ACHN (cell line): Measurements from ENCODE around the gene FTO.

Experiments
- DNase-seq: peaks from one replicate; pipeline ENCODE4 v3.0.0-alpha.2; 2015
- in situ Hi-C: cut with HindIII; loops from 2 replicates; pipeline ENCODE4 v1.10.0; 2017; ENCODE audit warnings: low sequenced_read_pairs, low pct_ligation_motif_present, low pct_unique_long_range_greater_than_20kb

The FTO gene

DNA sequence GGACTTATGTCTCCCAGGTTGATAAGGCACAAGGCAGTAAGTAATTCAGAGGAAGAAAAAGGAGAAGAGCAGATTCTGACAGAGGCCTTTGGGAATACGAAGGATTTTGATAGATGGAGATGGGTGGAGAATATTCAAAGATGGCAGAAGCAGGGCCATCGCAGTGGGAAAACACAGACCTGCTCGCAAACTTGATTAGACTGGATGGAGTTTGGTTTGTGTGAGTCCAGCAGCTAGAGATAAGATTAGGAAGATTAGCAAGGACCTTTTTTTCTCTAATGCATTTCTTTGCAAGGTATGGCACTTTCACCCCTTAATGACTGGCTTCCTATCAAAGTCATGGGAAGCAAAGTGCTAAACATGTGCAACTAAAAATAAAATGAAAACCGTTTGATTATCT lies 196.7 kb downstream of the FTO start:
- DNase-seq: no peak
- in situ Hi-C loops: no loop called here

DNA sequence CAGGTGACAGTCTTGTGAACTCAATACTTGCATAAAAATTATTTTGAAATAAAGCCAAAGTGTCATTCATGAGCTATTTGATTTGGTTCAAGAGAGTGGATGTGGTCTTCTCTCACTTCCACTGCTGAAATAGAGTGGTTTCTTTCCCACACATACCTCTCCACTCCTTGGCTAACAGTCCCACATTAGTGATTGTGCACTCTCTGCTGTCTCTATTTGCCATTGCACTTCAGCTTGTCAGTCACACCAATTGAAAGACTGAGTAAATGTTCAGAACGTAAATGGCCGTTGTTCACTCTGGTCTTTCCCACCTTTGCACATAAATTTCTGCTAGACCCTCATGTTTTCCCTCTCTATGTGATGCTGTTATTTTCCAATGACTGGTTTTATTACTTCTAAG lies 197.5 kb downstream of the FTO start:
- in situ Hi-C loops: no loop called here

DNA sequence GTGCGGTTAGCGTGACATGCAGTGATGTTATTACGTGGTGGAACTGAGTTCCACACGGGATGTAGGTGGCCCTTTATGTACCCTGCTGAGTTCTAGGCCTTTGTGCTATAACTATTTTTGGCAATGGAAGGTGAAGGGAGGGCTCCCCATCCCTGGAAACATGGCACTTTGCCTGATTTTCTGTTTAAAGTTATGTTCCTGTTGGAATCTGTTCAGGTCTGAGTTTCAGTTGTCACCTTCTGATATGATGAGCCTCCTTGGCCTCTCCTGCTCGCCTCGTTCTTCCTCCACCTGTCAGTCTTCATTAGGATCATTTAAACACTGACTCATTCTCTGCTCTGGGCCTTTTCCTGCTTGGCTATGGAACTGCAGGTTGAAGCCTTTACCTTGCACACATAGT lies 200.6 kb downstream of the FTO start:
- in situ Hi-C loops: no loop called here

More for the DNA sequence above, 197.5 kb downstream of the FTO start:
- DNase-seq: no peak

DNA sequence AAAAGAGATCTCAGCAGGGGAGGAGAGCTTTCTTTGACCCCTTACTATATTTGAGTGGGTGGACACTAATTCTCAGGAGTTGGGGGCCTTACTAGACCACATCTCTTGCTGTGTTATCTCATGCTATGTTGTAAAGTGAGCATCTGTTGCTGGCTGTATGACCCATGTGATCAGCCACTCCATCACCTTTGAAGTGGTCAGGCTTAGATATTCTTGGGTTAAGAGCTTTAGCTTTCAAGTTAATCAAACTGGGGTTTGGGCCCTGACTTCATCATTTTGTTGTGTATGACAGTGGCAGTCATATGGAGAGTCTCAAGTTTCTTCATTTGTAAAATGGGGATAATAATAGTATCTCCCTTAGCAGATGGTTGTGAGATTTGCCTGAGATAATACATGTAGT lies 201.1 kb downstream of the FTO start:
- in situ Hi-C loops: no loop called here
- DNase-seq: no peak

More for the DNA sequence above, 200.6 kb downstream of the FTO start:
- DNase-seq: no peak

DNA sequence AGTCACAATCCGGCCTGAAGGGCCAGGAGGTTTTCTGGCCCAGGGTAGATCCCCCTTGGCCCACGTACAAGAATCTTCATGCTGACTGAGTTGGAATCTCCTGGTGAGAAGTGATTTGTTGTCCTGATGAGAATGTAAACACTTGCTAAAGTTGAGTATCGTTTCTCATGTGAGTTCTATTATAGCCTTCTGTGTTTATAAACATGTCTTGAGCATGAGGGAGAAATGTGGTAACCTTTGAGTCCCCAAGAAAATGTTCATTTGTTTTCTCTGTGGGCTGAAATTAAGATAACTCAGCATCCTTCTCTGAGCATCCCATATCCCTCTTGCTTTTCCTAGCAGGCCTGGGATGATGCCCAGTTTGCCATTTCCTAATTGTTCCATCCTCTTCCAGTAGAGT lies 204.8 kb downstream of the FTO start:
- in situ Hi-C loops: no loop called here
- no peak for DNase-seq

DNA sequence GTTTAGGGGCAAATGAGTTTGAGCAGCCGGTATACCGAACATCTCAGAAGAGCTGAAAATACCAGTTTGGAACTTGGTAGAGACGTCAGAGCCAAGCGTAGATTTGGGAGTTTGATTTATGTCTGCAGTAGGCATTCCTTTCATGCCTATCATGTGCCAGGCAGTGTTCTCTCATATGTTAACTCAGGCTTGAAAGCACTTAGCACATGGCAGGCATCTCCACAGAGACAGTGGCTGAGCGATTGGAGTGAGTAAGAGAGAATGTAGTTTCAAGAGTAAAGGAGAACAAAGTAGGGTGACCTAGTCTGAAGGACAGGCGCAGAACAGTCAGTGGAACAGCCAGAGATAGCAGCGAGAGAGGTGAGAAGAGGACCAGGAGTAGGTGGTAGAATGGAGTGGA lies 207.0 kb downstream of the FTO start:
- no peak for DNase-seq
- in situ Hi-C loops: no loop called here

DNA sequence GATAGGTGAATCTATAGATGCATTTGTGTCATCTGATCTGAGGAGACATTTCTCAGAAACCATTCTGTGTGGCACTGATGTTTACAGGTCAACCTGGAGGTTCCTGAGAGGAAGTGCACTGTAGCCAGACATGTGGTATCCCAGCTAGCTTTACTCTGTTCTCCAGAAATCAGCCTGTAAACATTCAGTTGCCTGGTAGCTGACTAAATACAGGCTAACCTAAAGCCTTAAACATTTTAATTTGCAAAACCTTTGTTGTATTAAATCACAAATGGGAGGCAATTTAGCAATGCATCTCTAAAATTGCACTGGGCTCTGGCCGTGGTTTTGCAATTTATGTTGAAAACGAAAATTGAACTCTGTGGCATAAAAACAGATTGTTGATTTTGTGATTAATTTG lies 207.6 kb downstream of the FTO start:
- no peak for DNase-seq
- in situ Hi-C loops: no loop called here

DNA sequence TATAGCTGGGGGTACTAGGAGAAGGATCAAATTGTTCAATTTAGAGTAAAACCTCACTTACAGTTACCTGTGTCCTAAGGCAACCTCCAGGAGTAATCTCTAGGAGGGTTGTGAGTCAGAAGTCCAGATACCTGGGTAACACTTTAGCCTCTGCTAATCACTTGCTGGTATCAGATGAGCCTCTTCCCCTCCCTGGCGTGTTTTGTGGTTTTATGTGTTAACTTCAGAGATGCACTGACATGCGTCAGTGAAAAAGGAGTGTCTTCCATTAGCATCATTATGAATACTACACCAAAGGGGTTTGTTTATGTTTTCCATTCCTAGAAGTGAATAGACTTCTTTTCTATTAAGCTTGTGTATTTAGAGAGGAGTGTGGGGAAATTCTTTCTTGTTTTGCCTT lies 208.2 kb downstream of the FTO start:
- in situ Hi-C loops: no loop called here
- DNase-seq: no peak

DNA sequence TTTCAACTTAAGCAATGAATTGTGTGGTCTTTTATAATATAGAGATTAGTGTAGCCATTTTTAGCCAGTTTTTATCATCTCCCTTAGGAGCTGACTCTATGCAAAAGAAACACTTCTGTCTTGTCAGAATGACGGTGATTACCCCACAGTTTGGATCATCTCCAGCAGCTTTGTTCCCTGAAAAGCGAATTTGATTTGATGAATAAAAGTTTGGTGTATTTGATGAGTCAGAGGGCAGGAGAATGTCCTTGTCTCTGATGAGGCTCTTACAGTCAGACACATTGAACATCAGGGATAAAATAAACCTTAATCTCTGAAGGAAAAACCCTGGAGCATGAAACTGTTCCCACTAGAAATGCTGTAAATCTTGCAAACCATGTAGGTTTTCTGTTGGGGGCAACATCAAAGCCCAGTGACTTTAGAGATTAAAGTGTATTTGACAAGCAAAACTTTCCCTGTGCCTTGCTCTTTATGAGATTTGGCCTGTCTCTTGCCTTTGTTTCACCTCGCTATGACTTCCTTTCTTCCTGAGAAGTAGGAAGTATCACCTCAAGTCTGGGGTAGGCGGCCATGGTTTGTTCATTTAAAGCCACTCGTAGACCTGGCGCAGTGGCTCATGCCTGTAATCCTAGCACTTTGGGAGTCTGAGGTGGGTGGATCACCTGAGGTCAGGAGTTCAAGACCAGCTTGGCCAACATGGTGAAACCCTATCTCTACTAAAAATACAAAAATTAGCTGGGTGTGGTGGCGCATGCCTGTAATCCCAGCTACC lies 209.3 kb downstream of the FTO start:
- in situ Hi-C loops: no loop called here
- DNase-seq: no peak

DNA sequence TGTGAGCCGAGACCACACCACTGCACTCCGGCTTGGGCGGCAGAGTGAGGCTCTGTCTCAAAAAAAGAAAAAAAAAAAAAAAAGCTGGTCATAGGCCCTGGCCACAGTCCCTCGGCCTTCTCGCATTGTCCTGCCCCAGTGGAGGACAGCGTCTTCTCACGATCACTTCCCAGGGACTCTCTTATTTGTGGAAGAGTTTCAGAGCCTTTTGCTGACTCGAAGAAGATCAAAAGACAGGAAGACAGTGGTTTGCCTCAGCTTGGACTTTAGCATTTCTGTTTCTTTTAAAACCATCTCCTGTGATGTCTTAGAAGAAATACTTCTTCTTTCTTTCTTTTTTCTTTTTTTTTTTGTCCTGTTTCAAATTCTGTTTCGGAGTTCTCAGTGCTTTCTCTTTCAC lies 210.0 kb downstream of the FTO start:
- in situ Hi-C loops: no loop called here
- DNase-seq: no peak

DNA sequence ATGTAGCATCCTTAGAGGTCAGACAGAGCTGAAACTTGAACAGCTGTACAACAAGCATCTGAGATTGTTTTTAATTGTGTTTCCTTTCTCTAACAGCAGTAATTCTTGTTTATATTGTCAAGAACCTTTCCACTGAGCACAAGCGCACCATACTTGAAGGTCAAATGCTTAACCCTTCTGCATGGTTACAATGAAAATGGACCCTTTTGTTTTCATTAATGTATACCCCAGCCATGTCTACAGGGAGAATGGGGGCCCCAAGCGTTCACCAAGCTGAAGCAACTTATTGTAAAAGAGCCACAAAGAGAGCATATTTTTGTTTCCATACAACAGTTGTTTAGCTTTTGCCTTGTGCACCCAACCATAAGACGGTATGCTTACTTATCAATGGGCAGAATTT lies 210.8 kb downstream of the FTO start:
- DNase-seq: no peak
- in situ Hi-C loops: no loop called here

DNA sequence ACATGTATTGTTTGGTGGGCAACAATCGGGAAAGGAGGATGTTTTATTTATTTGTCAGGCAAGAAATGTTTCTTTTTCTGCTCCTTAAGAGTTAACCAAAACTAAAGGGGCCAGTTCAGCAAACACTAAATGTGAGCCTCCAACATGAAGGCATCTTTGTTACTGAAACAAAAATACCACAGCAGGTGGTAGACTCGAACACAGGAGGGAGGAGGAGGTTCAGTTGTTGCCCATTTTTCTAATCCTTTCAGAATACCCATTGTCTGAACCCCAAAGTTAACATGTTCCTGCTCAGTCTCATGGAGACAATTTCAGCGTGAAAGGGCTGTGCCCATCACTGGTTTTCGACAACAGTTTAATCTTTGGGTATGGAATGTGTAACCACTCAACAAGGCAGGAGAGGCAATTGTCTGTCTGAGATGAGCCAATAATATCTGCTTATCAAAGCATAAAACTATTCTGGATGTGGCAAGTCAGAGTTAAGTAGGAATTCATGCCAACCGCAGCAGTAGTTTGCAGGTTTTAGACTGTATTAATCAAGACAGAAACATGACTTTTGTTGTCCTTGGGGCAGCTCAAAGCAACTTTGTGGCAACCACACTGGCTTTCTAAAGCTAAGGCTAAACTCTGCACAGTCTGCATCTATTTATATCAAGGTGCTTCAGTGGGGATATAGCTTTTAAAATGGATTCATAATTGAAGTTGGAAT lies 211.7 kb downstream of the FTO start:
- no peak for DNase-seq
- in situ Hi-C loops: no loop called here

DNA sequence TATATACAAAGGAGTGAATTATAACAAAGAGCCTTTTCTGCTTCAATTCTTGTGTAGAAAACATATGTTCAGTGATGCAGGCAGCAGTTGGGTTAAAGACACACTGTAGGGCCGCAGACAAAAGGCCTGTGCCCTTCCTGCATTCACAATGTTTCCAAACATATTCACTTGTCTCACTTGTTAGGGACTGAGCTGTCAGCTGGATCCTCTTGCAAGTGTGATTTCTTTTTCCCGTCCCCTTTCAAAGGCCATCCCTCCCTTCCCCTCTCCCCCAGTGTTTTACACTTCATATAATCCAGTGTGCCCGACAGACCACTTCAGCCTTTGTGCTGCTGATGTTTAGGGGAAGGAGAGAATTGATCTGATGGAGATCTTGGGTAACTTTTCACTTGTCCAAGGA lies 217.0 kb downstream of the FTO start:
- no peak for DNase-seq
- in situ Hi-C loops: no loop called here

DNA sequence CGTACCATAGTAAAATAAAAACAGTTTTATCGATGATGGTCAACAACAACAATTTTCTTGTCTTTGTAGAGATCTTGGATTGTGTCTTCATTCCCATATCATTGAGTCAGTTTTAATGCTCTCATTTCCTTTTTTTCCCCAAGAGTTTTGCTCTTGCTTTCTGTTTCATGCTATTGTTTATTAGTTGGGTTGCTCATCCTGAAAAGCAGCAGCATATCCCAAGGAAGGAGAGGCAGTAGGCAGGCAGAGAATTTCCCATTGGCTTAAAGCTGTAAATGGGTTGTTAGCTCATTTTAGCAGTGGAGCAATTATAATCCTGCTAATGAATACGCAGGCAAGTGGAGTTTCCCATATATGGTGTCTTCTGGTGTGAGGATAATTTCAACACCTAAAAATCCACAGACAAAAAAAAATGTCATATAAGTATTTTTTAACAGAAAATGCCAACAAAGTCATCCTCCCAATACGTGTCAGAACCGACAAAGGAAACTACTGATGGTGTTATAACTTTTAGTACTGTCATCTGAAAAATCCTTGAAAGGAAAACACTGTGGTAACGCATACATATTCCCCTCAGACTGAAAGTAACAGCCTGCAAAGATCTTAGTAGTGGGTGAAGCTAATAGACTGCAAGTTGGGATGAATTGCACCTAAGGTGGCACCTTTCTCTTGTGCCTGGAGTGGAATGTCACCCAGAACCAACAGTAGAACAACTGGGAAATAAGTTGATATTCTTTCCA lies 218.3 kb downstream of the FTO start:
- no peak for DNase-seq
- in situ Hi-C loops: no loop called here

DNA sequence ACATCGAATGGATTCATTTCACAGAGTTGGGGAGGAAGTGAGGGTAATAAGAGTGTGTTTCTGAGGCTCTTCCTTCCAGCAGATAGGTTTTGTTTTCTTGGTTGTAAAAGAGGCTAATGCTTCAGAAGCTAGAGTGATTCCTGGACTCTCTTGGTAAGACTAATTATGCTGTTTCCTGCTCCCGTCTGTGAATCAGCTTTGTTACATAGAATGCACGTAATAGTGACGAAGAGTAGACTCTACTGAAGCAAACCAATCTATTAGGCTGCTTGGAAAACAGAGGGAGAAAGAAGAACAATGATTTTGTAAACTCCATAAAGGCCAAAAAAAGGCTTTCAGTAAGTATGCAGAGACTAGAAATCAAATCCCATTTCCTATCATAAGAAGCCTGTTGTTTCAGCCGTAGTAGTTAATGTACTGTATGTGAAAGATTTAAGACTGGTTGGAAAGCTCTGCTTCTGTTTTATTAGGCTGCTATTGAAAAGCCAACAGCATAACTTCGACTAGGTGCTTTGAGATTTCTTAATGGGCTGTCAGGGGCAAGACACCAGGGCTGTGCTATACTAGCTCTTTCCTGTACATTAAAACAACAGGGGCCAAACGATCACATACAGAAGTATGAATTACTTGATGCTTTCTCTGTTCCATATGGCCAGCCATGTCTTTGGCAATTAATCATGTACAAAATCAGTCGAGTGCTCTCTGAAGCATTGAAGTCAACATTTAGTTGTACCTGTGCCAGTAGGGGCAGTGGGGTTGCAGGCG lies 219.0 kb downstream of the FTO start:
- no peak for DNase-seq
- in situ Hi-C loops: no loop called here

DNA sequence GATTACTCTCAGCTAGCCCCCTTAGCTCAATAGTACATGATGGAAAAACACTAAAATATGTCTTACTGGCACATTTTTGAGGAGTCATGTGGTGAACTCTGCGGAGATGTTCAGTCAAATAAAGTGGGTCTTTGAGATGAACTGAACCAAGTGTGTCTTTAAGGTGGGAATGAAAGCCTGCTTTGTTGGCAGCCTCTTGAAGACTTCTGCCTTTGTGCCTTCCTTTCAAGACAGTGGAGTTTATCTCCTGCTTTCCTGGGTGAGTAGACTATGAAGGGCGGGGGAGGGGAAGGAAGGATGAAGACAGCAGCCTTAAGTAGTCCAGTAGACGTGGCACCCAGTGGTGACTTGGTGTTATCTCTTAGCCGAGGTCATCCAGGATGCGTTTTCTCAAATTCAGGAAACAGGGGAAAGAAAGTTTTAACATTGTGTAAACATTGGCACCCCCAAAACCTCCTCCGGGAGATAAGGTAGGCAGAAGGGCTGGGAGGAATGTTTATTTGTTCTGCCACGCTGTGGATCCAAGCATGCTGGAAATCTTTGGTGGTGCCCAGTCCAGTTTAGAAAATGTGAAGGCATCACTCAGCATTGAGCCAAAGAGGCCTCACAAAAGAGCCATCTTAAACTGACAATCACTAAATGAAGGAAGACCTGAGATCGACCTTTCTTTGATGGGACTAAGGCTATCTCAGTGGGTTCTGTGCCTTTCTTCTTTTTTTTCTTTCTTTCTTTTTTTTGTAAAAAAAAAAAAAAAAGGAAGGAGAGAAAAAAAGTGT lies 220.6 kb downstream of the FTO start:
- DNase-seq: no peak
- in situ Hi-C loops: no loop called here

DNA sequence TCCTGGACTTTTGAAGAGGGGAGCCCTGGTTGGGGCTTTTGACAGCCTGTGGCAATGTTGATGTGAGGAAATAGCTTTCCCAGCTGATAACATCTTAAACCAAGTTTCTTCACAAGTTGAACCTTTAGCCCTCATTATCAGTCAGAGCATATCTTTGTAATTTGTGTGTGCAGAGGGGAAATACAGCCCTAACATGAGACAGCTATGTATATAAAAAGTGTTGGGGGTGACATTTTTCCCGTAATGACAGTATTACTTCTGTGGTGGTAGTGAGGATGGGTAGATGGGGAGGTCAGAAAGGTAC lies 221.1 kb downstream of the FTO start:
- no peak for DNase-seq
- in situ Hi-C loops: no loop called here

DNA sequence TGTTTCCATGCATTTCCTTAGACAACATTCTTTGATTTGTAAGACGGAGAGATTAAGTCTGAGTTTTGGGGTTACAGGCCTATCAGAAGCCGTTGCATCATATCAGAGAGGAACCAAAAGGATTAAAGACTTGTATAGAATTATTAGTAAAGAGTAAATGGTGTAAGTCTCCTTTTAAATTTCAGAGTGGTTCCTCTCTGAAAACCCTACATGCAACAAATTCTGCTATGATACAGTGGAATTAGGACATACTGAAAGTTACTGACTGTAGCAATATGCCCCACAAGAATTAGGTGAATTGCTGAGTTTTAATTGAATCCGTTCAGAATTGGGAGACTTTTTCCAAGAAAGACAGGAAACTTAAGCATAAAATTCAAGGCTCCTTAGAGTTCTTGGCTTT lies 221.6 kb downstream of the FTO start:
- no peak for DNase-seq
- in situ Hi-C loops: no loop called here
